PFSK-1 (cell line): ENCODE data around the gene IGFBPL1.

Source experiments
- FOXP2 ChIP-seq: optimal IDR thresholded peaks from 2 replicates; pipeline ENCODE3; 2011; ENCODE audit warnings: borderline replicate concordance, control low read depth, inconsistent platforms; ENCODE audit not compliant: insufficient read depth; ENCODE audit errors: extremely low read length, extremely low read depth
- POLR2AphosphoS5 ChIP-seq: IDR thresholded peaks from 2 replicates; pipeline ENCODE4 v1.6.1; 2012; ENCODE audit warnings: low read depth, mild to moderate bottlenecking, control low read depth, low read length, moderate library complexity
- REST ChIP-seq, 2 experiments: IDR thresholded peaks; 2 replicates each; pipeline versions ENCODE4 v1.6.1 to v1.8.0; 2011 to 2012; ENCODE audit warnings: low read depth in 2 of 2, low read length in 2 of 2, control low read depth in 1 of 2, inconsistent platforms in 1 of 2, mild to moderate bottlenecking in 1 of 2, moderate library complexity in 1 of 2; ENCODE audit not compliant: insufficient read depth in 1 of 2
- SIN3A ChIP-seq: IDR thresholded peaks from 2 replicates; pipeline ENCODE4 v1.6.1; 2012; ENCODE audit warnings: mild to moderate bottlenecking, low read length, moderate library complexity, borderline replicate concordance; ENCODE audit not compliant: insufficient read depth

- TF ChIP-seq POLR2AphosphoS5 (no peak), FOXP2 (no peak), REST (IDR thresholded peaks at IDR 0.05; ENCODE audit: insufficient read depth in 1 of 2, low read depth in 2 of 2, low read length in 2 of 2) (no peak), SIN3A (no peak)
These were observed 10.1 kb downstream of the IGFBPL1 start for GRCh38 chr9:38414040-38414723.
